ENCODE results near the gene LENEP.

DNA sequence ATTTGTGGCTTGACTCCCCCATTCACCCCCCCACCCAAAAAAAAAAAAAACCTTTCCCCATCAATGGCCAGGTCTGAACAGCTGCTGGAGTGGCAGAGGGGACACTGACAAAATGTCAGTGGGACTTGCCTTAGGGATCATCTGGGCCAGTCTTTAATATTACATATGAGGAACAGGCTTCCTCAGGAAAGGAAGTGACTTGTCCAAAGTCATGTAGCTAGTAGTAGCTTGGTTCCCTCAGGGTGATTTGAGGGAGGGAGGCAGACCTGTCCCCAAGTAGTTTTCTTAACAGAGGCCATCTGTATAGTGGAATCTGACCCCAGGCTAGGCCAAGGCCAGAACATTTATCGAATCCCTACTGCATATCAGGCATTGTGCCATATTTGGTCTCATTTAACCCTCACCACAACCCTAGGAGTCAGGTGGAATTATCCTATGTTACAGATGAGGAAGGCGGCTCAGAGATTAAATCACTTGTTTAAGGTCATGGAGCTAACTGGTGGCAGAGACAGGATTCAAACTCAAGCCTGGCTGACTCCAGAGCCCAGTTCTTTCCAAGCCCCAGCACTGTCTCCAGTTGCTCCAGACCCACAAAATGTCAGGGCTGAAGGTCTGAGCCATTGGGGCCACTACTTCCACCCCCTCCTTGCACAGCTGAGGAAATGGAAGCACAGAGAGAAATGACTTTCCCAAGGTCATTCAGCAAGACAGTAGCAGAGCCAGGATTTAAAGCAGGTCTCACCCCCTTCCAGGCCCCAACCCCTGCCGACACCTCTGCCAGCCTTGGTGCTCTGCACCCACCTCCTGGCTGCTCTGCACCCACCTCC lies 19.6 kb downstream of the LENEP start:
- TF ChIP-seq, protein P1, sequence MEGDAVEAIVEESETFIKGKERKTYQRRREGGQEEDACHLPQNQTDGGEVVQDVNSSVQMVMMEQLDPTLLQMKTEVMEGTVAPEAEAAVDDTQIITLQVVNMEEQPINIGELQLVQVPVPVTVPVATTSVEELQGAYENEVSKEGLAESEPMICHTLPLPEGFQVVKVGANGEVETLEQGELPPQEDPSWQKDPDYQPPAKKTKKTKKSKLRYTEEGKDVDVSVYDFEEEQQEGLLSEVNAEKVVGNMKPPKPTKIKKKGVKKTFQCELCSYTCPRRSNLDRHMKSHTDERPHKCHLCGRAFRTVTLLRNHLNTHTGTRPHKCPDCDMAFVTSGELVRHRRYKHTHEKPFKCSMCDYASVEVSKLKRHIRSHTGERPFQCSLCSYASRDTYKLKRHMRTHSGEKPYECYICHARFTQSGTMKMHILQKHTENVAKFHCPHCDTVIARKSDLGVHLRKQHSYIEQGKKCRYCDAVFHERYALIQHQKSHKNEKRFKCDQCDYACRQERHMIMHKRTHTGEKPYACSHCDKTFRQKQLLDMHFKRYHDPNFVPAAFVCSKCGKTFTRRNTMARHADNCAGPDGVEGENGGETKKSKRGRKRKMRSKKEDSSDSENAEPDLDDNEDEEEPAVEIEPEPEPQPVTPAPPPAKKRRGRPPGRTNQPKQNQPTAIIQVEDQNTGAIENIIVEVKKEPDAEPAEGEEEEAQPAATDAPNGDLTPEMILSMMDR (conservative IDR thresholded peaks at IDR 0.05; ENCODE audit: low read length): no peak
- no peak for TF ChIP-seq EZH2phosphoT487 (IDR thresholded peaks at IDR 0.05; ENCODE audit: borderline replicate concordance, low read depth, low read length)
